Panc1 (cell line): ENCODE measurements around the gene SMTN.

Experiments
- CTCF ChIP-seq: fragments of 450-650 bp; IDR thresholded peaks from 2 replicates; pipeline ENCODE4 v1.5.1; 2017; ENCODE audit warnings: mild to moderate bottlenecking
- POLR2AphosphoS5 ChIP-seq: IDR thresholded peaks from 2 replicates; pipeline ENCODE4 v1.6.1; 2012; ENCODE audit warnings: mild to moderate bottlenecking, low read depth, low read length, moderate library complexity

DNA sequence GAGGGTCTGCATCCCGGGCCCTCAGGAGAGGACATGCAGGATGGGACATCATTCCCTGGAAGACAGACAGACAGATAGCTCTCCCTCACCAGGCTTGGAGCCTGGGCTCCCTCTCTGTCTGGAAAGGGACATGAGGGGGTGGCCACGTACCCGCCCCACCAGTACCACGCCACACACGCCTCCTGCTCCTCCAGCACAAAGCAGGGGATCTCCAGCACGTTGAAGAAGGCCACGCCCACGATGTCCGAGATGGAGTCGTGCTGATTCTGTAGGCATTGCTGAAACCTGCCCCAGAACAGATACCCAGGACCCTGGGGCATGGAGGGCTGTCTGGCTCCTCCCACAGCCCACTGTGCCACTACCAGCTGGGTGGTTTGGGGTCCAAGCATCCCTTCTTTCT is 57.0 kb downstream of the SMTN start:
- TF ChIP-seq CTCF: no peak
- no peak for TF ChIP-seq POLR2AphosphoS5
